Memory B cell (primary cell): ENCODE measurements around the gene MAGI3.
"Not testable (repeated sequence)": the region's sequence is repeated elsewhere in the genome, so short reads cannot be mapped to it uniquely, and the experiment has no call there.

Source experiments
- ATAC-seq: fragments of 150-1000 bp; cut with Tn5 transposase; 2 replicates; pipeline ENCODE4 v1.10.0; 2021; ENCODE audit warnings: low read depth, mild to moderate bottlenecking, moderate library complexity
- DNase-seq, 2 donors: peaks; one replicate each; pipeline ENCODE4 v3.0.0; 2022; ENCODE audit warnings: low spot score in 2 of 2
- H3K27ac Mint-ChIP-seq: one replicate; pipeline ENCODE4 v1.8.0; 2022; ENCODE audit warnings: mild to moderate bottlenecking, moderate library complexity, mixed read lengths
- H3K27me3 Mint-ChIP-seq: one replicate; pipeline ENCODE4 v1.8.0; 2022; ENCODE audit warnings: mixed read lengths
- H3K36me3 Mint-ChIP-seq: one replicate; pipeline ENCODE4 v1.8.0; 2022; ENCODE audit warnings: mild to moderate bottlenecking, mixed read lengths
- H3K4me1 Mint-ChIP-seq: one replicate; pipeline ENCODE4 v1.8.0; 2022; ENCODE audit warnings: mixed read lengths
- H3K4me3 Mint-ChIP-seq: one replicate; pipeline ENCODE4 v1.8.0; 2022; ENCODE audit warnings: mild to moderate bottlenecking, moderate library complexity, mixed read lengths
- H3K9me3 Mint-ChIP-seq: one replicate; pipeline ENCODE4 v1.8.0; 2022; ENCODE audit warnings: mixed read lengths

Gene MAGI3

GRCh38 chr1:113490384-113490783 is 100.1 kb downstream of the MAGI3 start:
- Mint-ChIP-seq H3K4me1 (no peaks in the 10 kb centered on the region), H3K9me3 (peaks cover 32% of the 10 kb centered on the region), H3K4me3 (no peak overlapping the region), H3K27ac (no peak overlapping the region), H3K27me3 (peaks cover 2% of the 10 kb centered on the region), H3K36me3 (peaks cover 4% of the 10 kb centered on the region)
- no peak for ATAC-seq
- no peak for DNase-seq

GRCh38 chr1:113493533-113493932 is 103.2 kb downstream of the MAGI3 start:
- peaks cover 24% of the 10 kb centered on the region for H3K9me3 Mint-ChIP-seq
- H3K27ac Mint-ChIP-seq: no peak overlapping the region
- no peak overlapping the region for H3K4me3 Mint-ChIP-seq
- H3K27me3 Mint-ChIP-seq: peaks cover 2% of the 10 kb centered on the region
- H3K36me3 Mint-ChIP-seq: peaks cover 2% of the 10 kb centered on the region
- ATAC-seq (no peak), DNase-seq (no peak)
- H3K4me1 Mint-ChIP-seq: no peaks in the 10 kb centered on the region

DNA sequence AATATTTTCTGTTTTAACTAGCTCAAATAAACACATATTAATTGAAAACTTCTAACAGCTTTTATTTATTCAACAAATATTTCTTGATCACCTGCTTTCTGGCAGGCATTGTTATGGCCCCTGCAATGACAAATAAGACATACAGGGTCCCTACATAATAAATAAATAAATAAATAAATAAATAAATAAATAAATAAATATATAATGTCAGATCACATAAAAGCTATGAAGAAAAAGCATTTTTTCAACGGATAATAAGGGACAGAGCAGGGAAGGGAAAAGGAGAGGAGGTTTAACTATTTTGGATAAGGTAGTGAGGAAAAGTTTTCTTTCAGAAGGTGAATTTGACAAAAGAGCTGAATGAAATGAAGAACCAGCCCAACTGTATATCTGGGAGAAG is 115.0 kb downstream of the MAGI3 start:
- Mint-ChIP-seq H3K4me3 (no peak overlapping the region), H3K27me3 (no peaks in the 10 kb centered on the region), H3K27ac (no peak overlapping the region), H3K9me3 (no peaks in the 10 kb centered on the region), H3K4me1 (no peaks in the 10 kb centered on the region), H3K36me3 (no peaks in the 10 kb centered on the region)
- no peak for ATAC-seq
- DNase-seq: no peak

DNA sequence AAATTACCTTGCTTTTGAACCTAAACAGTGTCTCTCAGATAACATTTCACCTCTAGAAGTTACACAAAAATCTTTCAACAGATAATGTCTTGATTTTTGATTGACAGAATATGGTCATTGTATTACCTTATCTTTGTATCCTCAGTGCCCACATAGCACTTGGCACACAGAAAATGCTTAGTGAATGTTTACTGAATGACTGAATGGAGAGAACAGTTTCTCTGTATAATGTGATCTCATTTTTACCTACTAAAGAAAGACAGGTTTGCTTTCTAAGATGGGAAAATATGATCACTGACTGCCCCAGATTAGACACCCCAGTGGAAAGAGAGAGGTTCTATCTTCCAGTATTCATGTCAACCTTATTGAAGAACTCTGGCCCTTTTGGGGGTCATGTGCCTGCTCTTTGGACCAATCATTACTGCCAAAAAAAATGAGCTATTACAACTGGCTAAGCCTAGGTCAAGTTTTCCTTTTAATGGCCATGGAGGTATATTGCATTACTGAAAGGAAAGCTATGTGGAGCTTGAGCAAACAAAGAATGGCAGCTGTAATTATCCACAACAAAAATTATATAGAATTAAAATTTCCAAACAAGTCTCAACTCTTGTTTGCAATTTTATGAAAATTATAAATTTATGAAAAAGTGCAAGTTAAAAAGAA is 117.4 kb downstream of the MAGI3 start:
- Mint-ChIP-seq H3K27ac (no peak overlapping the region), H3K4me1 (no peaks in the 10 kb centered on the region), H3K9me3 (peaks cover 3% of the 10 kb centered on the region), H3K4me3 (no peak overlapping the region), H3K27me3 (no peaks in the 10 kb centered on the region), H3K36me3 (no peaks in the 10 kb centered on the region)
- no peak for ATAC-seq
- DNase-seq: no peak

DNA sequence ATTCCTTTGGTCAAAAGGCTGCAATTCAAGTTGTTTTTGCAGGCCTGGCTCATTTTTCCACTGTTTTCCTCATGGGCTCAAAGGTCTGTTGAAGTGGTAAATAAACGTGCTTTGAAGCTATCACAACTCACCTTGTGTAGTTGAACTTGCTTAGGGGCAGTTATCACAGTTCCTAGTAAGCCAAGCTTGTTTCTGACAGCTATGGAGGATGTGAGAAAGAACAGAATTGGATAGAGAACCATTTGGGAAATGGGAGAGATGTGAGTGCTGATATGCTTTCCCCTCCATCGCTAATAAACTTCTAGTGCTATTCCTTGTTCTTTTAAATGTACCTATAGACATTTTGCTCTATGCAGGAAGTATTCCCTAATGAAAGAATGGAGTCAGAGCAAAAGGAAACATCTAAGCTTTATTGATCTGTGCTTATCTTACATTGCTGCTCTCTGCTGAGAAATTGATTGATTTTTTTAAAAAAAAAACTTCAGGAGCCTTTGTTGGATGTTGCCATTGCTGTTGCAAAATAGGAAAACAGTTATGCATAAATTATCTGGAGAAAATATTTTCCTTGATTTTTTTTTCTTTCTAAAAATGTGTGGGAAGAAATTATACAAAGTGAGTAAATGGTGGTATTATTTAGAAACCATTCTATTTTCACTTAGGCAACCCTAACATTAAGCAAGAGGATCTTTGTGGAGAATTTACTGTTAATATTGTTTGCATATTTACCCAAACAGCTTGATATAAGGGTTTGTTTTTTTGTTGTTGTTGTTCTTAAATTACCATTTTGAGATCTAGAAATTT is 118.2 kb downstream of the MAGI3 start:
- DNase-seq: no peak
- Mint-ChIP-seq H3K36me3 (no peaks in the 10 kb centered on the region), H3K27me3 (no peaks in the 10 kb centered on the region), H3K4me1 (no peaks in the 10 kb centered on the region), H3K4me3 (no peak overlapping the region), H3K9me3 (peaks cover 3% of the 10 kb centered on the region), H3K27ac (no peak overlapping the region)
- ATAC-seq: no peak

GRCh38 chr1:113509766-113510165 is 119.5 kb downstream of the MAGI3 start:
- H3K27ac Mint-ChIP-seq, ATAC-seq, H3K4me1 Mint-ChIP-seq: not testable (repeated sequence)

GRCh38 chr1:113511269-113511668 is 121.0 kb downstream of the MAGI3 start:
- no peaks in the 10 kb centered on the region for H3K36me3 Mint-ChIP-seq
- no peak for ATAC-seq
- no peaks in the 10 kb centered on the region for H3K27me3 Mint-ChIP-seq
- H3K4me3 Mint-ChIP-seq: no peak overlapping the region
- H3K4me1 Mint-ChIP-seq: no peaks in the 10 kb centered on the region
- no peak overlapping the region for H3K27ac Mint-ChIP-seq
- no peak for DNase-seq
- H3K9me3 Mint-ChIP-seq: peaks cover 3% of the 10 kb centered on the region

More at GRCh38 chr1:113509766-113510165, 119.5 kb downstream of the MAGI3 start:
- H3K9me3 Mint-ChIP-seq, H3K36me3 Mint-ChIP-seq, H3K4me3 Mint-ChIP-seq, DNase-seq, H3K27me3 Mint-ChIP-seq: not testable (repeated sequence)

DNA sequence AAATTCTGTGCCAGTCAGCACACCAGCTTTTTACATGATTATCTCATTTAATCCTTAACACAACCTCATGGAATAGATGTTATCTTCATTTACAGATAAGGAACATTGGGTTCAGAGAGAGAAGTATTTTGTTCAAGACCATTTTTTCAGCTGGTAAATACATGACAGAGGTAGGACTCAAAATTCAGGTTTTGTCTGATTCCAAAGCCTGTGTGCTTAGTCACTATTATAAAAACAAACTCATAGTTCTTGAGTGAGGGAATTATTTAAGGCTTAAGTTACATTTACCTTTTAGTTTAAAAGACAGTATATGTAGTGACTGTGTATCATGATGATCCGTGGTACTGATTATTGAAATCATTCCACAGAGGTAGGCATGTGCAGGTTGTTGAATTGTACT is 125.2 kb downstream of the MAGI3 start:
- no peaks in the 10 kb centered on the region for H3K27me3 Mint-ChIP-seq
- H3K9me3 Mint-ChIP-seq: peaks cover 3% of the 10 kb centered on the region
- H3K4me3 Mint-ChIP-seq: no peak overlapping the region
- DNase-seq (no peak), ATAC-seq (no peak)
- H3K27ac Mint-ChIP-seq: no peak overlapping the region
- no peaks in the 10 kb centered on the region for H3K4me1 Mint-ChIP-seq
- no peaks in the 10 kb centered on the region for H3K36me3 Mint-ChIP-seq

GRCh38 chr1:113517346-113517745 is 127.0 kb downstream of the MAGI3 start:
- no peaks in the 10 kb centered on the region for H3K36me3 Mint-ChIP-seq
- no peaks in the 10 kb centered on the region for H3K27me3 Mint-ChIP-seq
- no peaks in the 10 kb centered on the region for H3K4me1 Mint-ChIP-seq
- ATAC-seq (no peak), DNase-seq (no peak)
- H3K27ac Mint-ChIP-seq: no peak overlapping the region
- no peak overlapping the region for H3K4me3 Mint-ChIP-seq
- H3K9me3 Mint-ChIP-seq: no peaks in the 10 kb centered on the region

DNA sequence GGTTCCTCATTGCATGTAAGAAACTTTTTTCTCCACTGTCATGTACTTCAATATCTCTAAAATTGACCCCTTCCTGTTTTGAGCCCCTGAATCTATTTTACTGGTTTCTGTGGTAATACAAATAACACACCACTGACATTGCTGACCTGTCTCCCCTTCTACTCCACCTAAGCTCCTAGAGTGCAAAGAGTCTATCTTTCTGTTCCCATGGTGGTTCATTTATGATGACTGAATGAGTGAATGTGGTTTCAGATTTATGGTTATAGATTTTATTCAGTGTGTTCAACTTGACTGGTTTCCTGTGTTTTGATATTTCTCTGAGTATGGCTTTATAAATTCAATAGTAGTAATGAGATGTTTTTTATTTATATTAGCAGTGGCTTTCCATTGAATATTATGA is 127.7 kb downstream of the MAGI3 start:
- Mint-ChIP-seq H3K36me3 (no peaks in the 10 kb centered on the region), H3K27me3 (no peaks in the 10 kb centered on the region), H3K27ac (no peak overlapping the region), H3K4me3 (no peak overlapping the region), H3K4me1 (no peaks in the 10 kb centered on the region), H3K9me3 (peaks cover under 1% of the 10 kb centered on the region)
- no peak for DNase-seq
- ATAC-seq: no peak

DNA sequence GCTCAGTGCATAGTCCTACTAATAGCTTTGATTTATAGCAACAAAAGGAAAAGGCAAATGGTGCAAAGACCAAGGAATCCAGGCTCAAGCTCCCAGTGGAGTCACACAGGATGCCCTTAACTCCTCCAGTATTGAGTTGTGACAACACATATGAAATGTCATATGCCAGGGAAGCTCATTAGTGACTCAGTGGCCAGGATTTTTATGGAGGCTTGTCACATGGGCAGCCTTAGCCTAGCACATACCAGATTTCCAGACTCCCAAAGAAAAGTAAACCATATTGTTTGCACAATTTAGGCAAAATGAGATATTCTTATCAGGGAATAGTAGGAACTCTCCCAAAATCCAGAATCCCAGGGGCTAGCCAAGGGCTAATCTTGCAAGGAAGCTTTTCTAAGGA is 129.2 kb downstream of the MAGI3 start:
- Mint-ChIP-seq H3K27me3 (no peaks in the 10 kb centered on the region), H3K4me1 (no peaks in the 10 kb centered on the region), H3K36me3 (peaks cover under 1% of the 10 kb centered on the region), H3K27ac (no peak overlapping the region), H3K9me3 (peaks cover 5% of the 10 kb centered on the region), H3K4me3 (no peak overlapping the region)
- DNase-seq: no peak
- ATAC-seq: no peak

GRCh38 chr1:113530021-113530420 is 139.7 kb downstream of the MAGI3 start:
- H3K9me3 Mint-ChIP-seq: peaks cover 4% of the 10 kb centered on the region
- H3K27me3 Mint-ChIP-seq: peaks cover 9% of the 10 kb centered on the region
- ATAC-seq (no peak), DNase-seq (no peak)
- no peak overlapping the region for H3K27ac Mint-ChIP-seq
- H3K4me1 Mint-ChIP-seq: no peaks in the 10 kb centered on the region
- H3K36me3 Mint-ChIP-seq: peaks cover 2% of the 10 kb centered on the region
- H3K4me3 Mint-ChIP-seq: no peak overlapping the region

DNA sequence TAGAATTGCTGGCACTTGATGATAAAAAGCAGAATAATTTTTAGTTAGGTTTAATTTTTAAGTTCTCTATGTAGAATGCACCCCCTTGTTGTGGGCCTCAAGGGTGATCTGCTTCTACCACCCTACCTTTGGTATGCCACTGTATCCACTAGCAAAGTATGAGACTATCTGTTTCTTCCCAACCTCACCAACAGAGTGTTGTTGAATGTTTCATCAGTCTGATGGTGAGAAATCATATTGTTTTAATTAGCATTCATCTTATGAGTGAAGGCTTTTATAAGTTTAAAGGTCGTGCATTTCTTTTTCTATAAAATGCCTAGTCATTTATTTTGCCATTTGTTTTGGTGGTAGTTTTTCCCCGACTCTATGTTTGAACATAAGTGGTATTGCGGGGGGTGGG is 141.0 kb downstream of the MAGI3 start:
- no peaks in the 10 kb centered on the region for H3K4me1 Mint-ChIP-seq
- ATAC-seq (no peak), DNase-seq (no peak)
- H3K9me3 Mint-ChIP-seq: peaks cover under 1% of the 10 kb centered on the region
- H3K36me3 Mint-ChIP-seq: no peaks in the 10 kb centered on the region
- no peak overlapping the region for H3K4me3 Mint-ChIP-seq
- peaks cover 4% of the 10 kb centered on the region for H3K27me3 Mint-ChIP-seq
- H3K27ac Mint-ChIP-seq: no peak overlapping the region

GRCh38 chr1:113533061-113533460 is 142.7 kb downstream of the MAGI3 start:
- Mint-ChIP-seq H3K36me3 (no peaks in the 10 kb centered on the region), H3K27ac (no peak overlapping the region), H3K9me3 (no peaks in the 10 kb centered on the region), H3K4me1 (no peaks in the 10 kb centered on the region), H3K4me3 (no peak overlapping the region), H3K27me3 (peaks cover 4% of the 10 kb centered on the region)
- no peak for ATAC-seq
- no peak for DNase-seq
